Stimulated activated CD8-positive, alpha-beta memory T cell treated with anti-CD3 and anti-CD28 coated beads, Interleukin-15, amount 100 ng/mL, for 1 hour (primary cell): ENCODE data around the gene NMS.
"Not testable (repeated sequence)": the region's sequence is repeated elsewhere in the genome, so short reads cannot be mapped to it uniquely, and the experiment has no call there.

Source experiments
- DNase-seq: peaks from one replicate; pipeline ENCODE4 v3.0.0-alpha.2; 2020; ENCODE audit warnings: low read depth

Gene NMS, protein sequence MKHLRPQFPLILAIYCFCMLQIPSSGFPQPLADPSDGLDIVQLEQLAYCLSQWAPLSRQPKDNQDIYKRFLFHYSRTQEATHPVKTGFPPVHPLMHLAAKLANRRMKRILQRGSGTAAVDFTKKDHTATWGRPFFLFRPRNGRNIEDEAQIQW

DNA sequence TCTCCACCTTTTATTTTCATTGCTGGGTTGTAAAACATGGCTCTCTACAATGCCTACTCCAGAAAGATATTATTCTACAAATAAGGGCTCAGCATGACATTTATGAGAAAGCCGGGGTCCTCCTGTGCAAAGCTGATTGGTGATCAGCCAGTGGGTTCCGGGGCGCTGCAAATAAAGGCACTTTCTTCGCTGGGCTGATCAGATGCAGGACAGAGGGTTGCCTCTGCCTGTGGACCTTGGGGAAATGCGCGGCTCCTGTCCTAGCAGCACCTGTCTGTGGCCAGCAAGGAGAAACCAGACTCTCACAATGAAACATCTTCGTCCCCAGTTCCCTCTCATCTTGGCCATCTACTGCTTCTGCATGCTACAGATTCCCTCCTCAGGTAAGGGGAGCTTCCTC, at the start of gene NMS:
TSS of gene NMS (plus strand) at position 301 of the 400 bp plus-strand sequence. CDS start at position 308, 7 bp downstream.
- DNase-seq, result no peak

DNA sequence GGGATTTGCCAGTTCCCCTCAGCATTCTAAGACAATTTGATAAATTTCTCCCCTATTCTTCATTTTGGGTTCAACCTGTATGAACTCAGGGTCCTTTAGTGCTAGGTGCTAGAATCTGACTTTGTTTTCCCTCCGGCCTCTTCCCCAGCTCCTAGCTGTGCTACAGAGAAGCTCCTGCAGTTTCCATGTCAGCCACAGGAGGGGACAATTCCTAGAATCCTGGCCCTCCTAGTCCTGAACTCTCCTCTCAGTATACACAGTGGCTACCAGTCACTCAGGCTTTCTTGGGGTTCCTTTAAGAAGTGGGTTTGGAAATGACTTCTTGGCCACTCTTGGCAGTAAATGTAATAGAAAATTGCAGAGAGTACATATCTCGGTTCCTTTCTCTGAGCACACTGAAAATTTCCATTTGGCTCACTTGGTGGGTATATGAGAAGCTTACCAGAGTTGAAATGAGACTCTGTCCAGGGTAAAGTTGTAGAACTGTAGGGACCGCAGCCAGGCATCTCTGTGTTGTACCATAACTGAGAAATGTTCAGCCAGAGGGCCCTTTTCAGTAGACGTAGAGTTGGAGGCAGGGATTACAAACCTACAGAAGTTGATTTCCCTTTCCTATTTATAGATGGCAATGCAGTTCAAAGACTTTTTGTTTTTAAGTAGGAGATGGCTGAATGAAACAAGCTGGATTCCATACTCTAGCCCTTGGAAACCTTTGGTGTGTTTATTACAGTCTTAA, 47.8 kb upstream of the NMS start:
- no peak for DNase-seq

DNA sequence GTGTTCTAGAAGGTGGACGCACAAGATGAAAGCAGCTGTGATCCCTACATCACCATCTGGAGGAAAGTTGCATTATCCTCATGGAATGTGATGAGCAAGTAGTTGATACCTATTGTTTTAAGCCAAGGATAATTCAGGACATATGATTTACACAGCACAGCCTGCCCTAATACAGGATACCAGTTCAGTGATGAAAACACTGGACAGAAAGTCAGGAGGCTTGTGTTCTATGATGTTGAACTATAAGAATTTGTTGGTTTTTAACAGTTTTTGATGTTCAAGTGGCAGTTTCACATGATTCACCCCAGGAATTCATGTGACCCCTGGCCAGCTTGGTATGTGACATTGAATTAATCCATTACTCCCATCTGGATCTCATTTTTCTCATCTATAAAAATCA, 46.7 kb upstream of the NMS start:
- DNase-seq, result no peak

DNA sequence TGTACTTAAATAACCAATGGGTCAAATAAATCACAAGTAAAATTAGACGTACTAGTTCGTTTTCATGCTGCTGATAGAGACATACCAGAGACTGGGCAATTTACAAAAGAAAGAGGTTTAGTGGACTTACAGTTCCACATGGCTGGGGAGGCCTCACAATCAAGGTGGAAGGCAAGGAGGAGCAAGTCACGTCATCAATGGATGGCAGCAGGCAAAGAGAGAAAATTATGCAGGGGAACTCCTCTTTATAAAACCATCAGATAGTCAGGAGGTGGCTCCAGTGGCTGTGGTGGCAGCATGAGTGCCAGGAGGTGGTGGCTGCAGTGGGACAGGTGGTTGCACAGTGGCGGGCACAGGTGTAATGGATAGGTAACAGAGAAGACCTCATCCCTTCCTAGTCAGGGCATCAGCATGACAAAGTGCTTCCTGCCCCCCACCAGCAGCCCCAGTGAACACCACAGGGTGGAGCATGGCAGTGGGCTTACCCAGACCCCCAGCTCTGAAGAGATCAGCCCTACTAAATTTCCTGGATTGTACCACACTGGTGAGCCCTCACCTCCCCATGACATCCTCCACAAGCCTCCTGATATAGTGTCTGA, 45.9 kb upstream of the NMS start:
- no peak for DNase-seq

DNA sequence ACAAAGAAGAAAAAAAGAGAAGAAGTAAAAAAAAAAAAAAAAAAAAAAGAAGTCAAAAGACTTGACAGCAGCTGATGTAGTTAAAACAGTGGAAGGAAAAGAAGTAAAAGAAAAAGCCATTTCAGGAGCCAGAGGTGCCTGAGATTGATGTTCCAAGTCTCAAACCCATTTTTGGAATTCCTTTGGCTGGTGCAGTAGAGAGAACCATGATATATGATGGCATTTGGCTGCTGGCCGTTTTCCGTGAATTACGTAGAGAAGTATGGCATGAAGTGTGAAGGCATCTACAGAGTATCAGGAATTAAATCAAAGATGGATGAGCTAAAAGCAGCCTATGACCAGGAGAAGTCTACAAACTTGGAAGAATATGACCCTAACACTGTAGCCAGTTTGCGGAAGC, 45.2 kb upstream of the NMS start:
- no peak for DNase-seq

DNA sequence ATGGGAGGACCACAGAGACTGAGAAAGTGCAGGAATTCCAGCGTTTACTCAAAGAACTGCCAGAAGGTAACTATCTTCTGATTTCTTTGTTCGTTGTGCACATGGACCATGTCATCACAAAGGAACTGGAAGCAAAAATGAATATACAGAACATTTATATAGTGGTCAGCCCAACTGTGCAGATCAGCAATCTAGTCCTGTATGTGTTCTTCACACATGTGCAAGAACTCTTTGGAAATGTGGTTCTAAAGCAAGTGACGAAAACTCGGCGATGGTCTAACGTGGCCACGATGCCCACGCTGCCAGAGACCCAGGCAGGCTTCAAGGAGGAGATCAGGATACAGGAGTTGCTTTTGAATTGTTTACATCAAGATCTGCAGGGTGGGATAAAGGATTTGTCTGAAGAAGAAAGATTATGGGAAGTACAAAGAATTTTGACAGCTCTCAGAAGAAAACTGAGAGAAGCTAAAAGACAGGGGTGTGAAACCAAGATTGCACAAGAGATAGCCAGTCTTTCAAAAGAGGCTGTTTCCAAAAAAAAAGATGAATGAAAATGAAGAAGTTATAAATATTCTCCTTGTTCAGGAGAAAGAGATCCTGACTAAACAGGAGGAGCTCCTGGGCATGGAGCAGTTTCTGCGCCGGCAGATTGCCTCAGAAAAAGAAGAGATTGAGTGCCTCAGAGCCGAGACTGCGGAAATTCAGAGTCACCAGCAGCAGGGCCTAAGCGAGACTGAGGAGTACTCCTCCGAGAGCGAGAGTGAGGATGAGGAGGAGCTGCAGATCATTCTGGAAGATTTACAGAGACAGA, 44.5 kb upstream of the NMS start:
- no peak for DNase-seq

DNA sequence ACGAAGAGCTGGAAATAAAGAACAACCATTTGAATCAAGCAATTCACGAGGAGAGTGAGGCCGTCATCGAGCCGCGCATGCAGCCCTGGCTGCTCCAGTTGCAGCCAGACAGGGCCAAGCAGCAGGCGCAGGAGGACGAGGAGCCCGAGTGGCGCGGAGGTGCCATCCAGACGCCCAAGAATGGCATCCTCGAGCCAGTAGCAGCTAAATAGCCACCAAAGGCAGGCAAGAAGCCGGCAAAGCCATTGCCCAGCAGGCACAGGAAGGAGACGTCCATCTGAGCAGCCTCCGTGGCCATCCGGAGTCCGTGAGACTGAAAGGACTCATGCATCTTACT, 43.9 kb upstream of the NMS start:
- no peak for DNase-seq

DNA sequence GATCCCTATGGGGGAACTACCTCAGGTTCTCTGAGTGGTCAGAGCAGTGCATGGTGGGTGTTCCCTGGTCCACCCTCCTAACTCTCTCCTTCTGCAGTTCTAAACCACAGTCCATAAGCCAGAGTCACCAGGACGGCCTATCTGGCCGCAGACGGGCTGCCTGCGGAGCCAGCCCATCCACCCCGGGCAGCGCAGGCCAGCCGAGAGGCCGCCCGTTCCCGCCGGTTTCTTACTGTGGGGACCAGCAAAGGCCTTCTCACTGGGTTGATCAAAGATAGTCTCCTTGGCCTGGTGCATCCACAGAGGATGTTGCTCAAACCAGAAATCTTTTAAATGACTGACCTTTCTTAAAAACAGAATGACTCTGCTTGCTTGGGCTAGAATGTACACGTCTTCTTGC, 43.2 kb upstream of the NMS start:
- no peak for DNase-seq

DNA sequence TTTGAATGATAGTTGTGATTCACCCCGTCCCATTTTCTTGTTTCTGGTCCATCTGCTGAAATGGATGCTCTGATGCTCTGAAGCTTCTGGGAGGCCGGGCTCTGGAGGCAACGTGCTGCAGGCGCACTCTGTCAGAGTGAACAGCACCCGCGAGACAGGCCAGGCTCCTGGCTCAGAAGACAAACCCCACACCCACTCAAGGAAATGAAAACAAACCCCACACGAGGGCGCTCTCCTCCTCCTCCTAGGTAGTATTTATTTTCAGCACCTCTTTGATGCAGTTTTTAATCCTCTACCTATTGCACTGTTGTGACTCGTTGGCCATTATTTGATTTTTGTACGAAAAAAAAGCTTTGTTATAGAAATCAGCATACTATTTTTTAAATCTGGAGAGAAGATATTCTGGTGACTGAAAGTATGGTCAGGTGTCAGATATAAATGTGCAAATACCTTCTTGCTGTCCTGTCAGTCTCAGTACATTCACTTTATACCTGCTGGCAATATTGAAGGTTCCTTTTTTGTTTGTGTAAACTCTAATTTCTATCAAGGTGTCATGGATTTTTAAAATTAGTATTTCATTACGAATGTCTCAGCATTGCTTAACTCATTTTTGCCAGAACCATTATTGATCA, 42.5 kb upstream of the NMS start:
- DNase-seq, result peak; percentile 61

DNA sequence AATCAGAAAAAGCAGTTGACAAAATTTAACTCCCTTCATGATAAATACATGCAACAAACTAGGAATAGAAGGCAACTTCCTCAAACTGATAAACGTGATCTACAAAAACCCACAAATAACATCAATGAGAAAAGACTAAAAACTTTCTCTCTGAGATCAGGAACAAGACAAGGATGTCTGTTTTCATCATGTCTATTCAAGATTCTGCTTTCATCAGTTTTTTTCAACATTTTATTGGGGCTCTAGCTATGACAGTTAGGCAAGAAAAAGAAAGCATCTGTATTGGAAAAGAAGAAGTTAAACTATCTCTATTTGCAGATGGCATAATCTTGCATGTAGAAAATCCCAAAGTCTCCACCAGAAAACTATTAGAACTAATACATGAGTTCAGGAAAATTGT, 40.6 kb upstream of the NMS start:
- no peak for DNase-seq

DNA sequence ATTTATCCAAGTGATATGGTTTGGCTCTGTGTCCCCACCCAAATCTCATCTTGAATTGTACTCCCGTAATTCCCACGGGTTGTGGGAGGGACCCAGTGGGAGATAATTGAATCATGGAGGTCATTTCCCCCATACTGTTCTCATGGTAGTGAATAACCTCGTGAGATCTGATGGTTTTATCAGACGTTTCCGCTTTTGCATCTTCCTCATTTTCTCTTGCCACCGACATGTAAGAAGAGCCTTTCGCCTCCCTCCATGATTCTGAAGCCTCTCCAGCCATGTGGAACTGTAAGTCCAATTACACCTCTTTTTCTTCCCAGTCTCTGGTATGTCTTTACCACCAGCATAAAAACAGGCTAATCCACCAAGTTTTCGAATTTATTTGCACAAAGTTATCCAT, 32.5 kb upstream of the NMS start:
- no peak for DNase-seq

DNA sequence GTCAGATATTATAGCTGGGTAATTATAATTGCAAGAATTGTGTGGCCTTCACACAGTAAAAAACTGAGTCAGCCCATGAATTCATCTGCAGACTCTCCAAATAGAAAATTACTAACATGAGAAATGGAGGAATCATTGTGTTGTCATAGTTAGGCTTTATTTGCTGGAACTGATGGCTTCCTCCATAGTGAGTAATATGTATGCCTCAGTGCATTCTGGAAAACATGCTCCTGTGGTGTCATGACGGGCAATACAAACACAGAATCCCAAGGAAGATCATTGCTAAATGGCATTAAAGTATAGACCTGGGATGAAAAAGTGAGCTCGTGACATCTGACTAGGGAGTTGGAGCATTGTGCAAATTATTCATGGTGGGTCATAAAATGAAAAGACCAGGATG, 23.6 kb upstream of the NMS start:
- DNase-seq, result no peak

DNA sequence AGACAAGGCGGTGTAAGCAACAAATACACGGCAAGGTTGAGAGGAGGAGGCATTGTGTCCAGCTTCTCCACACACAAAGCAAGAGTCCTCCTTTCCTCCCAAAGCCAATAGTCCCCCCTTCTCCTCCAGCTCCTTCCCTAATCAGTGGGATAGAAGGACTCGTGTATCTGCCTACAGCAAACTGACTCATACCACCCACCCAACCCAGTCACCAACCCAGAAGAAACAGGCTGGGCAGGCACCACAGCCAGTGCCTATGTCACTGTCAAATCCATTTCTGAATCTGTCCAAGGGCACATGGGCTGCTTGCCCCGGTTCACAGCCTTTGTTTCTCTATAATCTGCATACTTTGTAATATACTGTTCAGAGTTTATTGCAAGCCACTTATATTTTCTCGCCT, 19.2 kb upstream of the NMS start:
- no peak for DNase-seq

DNA sequence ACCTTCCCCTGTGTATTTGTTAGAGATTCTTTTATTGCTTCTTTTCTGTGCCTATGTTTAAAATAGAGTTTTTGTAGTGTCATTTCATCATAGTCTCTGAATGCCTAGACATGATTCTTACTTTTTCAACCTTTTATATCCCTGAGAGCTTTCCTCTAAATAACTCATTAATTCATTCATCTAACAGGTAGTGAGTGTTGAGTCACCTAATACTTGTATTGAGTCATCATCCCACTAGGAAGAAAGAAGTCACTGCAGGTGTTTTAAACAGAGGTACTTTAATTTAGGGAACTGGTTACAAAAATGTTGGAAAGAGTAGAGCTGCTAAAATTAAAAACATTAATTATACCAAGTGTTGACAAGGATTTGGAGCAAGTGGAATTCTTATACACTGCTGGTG, 18.5 kb upstream of the NMS start:
- DNase-seq, result no peak

DNA sequence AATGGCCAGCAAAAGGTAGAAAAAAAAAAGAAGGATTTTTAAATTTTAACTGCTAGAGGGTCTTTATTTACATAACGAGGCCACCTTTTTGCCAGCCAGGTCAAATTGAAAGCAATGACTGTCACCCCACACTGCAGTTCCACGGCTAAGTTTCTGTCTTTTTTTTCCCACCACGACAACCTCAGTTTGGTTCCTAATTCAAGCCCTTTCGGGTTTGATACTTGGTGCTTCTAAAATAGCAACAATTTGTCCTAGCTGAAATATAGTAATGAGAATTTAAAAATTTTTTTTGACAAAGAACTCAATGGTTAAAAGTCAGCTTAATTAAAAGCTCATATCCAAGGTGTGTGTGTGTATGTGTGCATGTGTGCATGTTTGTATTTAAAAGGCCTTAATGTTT, 16.4 kb upstream of the NMS start:
- no peak for DNase-seq

DNA sequence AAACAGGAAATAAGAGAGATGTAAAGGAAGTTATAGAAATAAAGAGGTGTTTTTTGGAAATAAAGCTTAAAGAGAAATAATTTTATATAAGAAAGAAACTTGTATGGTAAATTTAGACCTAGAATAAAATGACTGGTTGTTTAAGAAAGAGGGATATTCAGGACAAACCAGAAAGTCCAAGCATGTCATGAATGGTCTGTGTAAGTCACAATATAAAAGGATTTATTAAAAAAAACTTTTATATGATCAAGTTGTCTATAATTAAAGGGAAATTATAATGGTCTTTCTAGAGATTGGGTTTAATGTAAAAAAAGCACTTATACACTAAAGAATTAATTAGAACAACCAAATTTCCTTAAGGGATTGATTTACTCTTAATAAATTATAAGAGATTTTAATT, 13.9 kb upstream of the NMS start:
- DNase-seq, result not testable (repeated sequence)

DNA sequence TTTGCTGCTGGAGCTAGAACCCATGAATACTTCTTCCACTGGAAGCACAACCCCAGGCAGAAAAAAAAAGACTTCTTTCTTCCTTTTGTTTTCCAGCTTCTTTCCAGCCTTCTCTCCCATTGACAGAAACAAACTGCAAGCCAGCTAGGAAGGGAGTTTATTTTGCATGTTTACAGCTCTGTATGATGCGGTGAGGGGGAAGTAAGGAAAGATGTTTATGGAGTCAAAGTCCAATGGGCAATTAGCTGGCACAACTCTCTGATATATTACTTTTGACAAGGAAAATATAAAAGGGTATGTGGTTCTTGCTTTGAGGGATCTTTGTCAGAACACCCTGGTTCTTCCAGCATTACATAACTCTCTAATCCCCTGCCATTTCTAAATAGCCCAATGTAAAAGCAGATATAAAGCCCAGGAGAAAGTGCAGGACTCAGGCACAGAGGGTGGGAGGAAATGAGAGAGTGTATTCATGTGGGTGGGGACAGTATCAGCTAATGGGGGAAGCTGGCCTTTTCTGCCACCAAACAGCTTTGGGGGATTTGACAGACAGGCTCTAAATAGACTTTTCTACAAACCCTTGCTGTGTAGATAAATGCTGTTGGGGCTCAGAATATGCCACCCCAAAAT, 9.3 kb upstream of the NMS start:
- DNase-seq, result no peak

DNA sequence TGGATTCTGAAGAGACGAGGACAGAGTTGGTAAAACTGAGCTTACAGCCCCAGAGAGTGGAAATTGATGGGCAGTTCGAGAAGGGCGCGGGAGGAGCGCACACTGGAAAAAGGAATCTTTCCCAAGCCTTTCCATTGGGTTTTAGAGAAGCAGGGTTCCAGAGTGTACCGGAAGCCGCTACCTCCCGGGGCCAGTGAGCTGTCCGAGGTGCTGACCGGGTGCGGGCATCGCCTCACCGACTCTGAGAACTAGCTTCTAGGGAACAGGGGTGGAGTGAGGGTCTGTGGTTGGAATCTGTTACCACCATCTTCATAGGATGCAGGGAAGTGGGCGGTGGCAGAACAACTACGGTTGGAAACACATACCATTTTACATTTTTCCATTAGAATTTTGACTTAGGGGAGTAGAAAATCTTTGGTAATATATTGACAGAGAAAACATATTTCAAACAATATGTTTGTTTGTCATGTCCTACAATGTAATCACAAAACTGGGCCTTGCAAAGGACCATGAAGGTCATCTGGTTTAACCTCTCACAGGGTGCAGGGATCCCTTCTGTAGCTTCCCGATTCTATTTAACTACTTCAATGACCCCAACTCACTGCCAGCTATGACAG, 724 bp downstream of the NMS start:
- DNase-seq, result no peak

DNA sequence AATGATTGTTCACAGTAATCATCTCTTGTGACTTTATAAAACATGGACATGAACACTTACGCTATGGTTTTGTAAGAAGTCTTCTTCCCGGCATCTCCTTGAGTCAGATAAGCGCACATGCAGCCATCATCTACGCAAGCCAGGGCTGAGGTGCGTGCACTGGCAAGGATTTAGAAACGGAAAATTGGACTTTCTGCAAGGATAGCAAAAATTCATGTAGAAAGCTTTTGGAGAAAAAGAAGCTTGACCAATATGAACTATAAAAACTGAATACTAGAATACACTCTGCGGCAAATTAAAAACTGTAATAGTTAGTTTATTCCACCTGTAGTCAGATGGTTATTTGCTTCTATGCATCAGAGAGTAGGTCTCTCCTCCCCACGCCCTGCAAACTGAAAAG, 6.3 kb downstream of the NMS start:
- no peak for DNase-seq

DNA sequence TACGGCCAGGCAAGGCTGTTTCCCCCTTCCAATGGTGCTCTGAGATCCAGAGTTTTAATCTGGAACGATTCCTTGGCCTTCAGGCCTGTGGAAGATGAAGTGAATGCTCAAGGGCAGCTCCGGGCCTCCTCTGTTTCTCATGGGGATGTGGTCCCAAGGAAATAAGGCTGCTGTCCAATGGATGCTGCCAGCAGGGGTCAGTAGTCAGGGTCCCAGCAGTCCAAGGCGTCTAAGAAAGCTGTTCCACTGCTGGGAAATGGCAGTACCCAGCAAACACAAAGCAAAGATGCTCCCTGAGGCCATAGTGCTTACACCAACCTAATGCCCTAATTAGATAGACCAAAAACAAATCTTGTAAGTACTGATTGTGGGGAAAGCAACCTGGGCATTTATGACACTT, 12.5 kb downstream of the NMS start:
- DNase-seq, result no peak

DNA sequence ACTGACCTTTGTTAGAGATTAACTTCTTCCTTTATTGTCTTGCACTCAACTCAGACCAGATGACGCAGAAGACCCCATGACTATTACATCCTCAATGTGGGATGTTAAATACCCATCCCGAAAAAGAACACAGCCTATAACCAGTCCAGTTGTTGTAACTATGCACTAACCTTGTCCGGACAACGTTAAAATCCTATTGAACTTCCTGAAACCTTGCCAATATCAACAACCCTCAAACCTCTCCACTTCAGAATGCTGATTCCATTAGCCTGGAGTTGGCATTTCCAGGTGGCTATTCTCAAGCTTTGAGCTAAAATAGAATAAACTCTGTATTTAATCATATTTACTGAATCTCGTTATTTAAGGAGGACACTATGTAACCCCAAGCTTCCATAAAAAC, 13.6 kb downstream of the NMS start:
- no peak for DNase-seq

DNA sequence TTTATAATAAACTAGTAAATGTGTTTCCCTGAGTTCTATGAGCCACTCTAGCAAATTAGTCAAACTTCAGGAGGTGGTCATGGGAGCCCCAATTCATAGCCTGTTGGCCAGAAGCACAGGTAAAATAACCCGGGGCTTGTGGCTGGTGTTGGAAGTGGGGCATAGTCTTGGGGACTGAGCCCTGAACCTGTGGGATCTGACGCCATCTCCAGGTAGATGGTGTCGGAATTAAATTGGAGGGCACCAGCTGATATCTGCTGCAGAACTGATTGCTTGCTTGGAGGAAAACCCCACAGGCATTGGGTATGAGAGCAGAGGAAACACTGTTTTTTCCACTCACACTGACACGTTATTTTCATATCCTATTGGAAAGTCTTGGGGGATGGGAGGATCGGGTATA, 14.1 kb downstream of the NMS start:
- DNase-seq, result no peak
